ENCODE measurements around the gene EPHB3. TPM values are rescaled to one million over a fixed set of nuclear protein-coding genes. Genes with fewer than 3 reads are reported as not detected.

EPHB3 gene
- total RNA-seq, 1 donor from 2014 or later, result 7.2 TPM

- Mint-ChIP-seq H3K4me1 (ENCODE audit: low read depth) (no peaks in the 10 kb centered on the region), H3K27ac (ENCODE audit: unreplicated experiment) (no peak overlapping the region), H3K36me3 (ENCODE audit: low read depth) (no peaks in the 10 kb centered on the region), H3K4me3 (ENCODE audit: unreplicated experiment) (no peak overlapping the region), H3K9me3 (ENCODE audit: low read depth) (no peaks in the 10 kb centered on the region), H3K27me3 (ENCODE audit: low read depth) (peaks cover 62% of the 10 kb centered on the region)
- no peak for DNase-seq (ENCODE audit: low spot score)
- TF ChIP-seq CTCF (IDR thresholded peaks at IDR 0.05), result no peak
These were observed 28.4 kb upstream of the EPHB3 start for GRCh38 chr3:184532940-184533732.

GRCh38 chr3:184537885-184538665 lies 23.5 kb upstream of the EPHB3 start:
- H3K9me3 Mint-ChIP-seq (ENCODE audit: low read depth), result no peaks in the 10 kb centered on the region

GRCh38 chr3:184538666-184539431 lies 22.7 kb upstream of the EPHB3 start:
- Mint-ChIP-seq H3K36me3 (ENCODE audit: low read depth) (no peaks in the 10 kb centered on the region), H3K27me3 (ENCODE audit: low read depth) (peaks cover 72% of the 10 kb centered on the region), H3K9me3 (ENCODE audit: low read depth) (no peaks in the 10 kb centered on the region), H3K4me3 (ENCODE audit: unreplicated experiment) (no peak overlapping the region), H3K27ac (ENCODE audit: unreplicated experiment) (no peak overlapping the region), H3K4me1 (ENCODE audit: low read depth) (peaks cover 1% of the 10 kb centered on the region)
- DNase-seq (ENCODE audit: low spot score), result no peak
- no peak for TF ChIP-seq CTCF (IDR thresholded peaks at IDR 0.05)

More at GRCh38 chr3:184537885-184538665, 23.5 kb upstream of the EPHB3 start:
- Mint-ChIP-seq H3K4me3 (ENCODE audit: unreplicated experiment) (no peak overlapping the region), H3K36me3 (ENCODE audit: low read depth) (no peaks in the 10 kb centered on the region), H3K27ac (ENCODE audit: unreplicated experiment) (no peak overlapping the region), H3K4me1 (ENCODE audit: low read depth) (no peaks in the 10 kb centered on the region), H3K27me3 (ENCODE audit: low read depth) (peaks cover 71% of the 10 kb centered on the region)
- DNase-seq (ENCODE audit: low spot score), result no peak
- TF ChIP-seq CTCF (IDR thresholded peaks at IDR 0.05), result no peak

- Mint-ChIP-seq H3K27me3 (ENCODE audit: low read depth) (peaks cover 75% of the 10 kb centered on the region), H3K9me3 (ENCODE audit: low read depth) (no peaks in the 10 kb centered on the region), H3K4me3 (ENCODE audit: unreplicated experiment) (no peak overlapping the region), H3K27ac (ENCODE audit: unreplicated experiment) (no peak overlapping the region), H3K4me1 (ENCODE audit: low read depth) (peaks cover 4% of the 10 kb centered on the region), H3K36me3 (ENCODE audit: low read depth) (no peaks in the 10 kb centered on the region)
- no peak for DNase-seq (ENCODE audit: low spot score)
- TF ChIP-seq CTCF (IDR thresholded peaks at IDR 0.05), result no peak
These were observed 21.7 kb upstream of the EPHB3 start for GRCh38 chr3:184539801-184540435.

Data from chondrocyte (in vitro differentiated cells).